Calu3 (cell line): Measurements from ENCODE around the gene KRTAP9-6. TPM values are rescaled to one million over a fixed set of nuclear protein-coding genes. Genes with fewer than 3 reads are reported as not detected.
"Not testable (repeated sequence)": the region's sequence is repeated elsewhere in the genome, so short reads cannot be mapped to it uniquely, and the experiment has no call there.

Experiments used
- BruUV-seq: library from RNA; stranded (reverse); fragments of 400-500 nt; replicated peaks from 2 replicates; lab custom pipeline; 2021; lab: Mats Ljungman, UMichigan
- CTCF ChIA-PET: fragments of 300-600 bp; sonication (Branson Sonifier 250); formaldehyde crosslinking; loops from one replicate; lab custom pipeline; 2022; ENCODE audit warnings: antibody characterized with exemption; lab: Charles Lee
- DNase-seq: peaks from one replicate; pipeline ENCODE4 v3.0.0; 2022
- H3K27ac Mint-ChIP-seq: one replicate; pipeline ENCODE4 v1.8.0; 2022; ENCODE audit warnings: mixed read lengths; ENCODE audit not compliant: unreplicated experiment
- H3K27me3 Mint-ChIP-seq: one replicate; pipeline ENCODE4 v1.8.0; 2022; ENCODE audit warnings: mixed read lengths; ENCODE audit not compliant: unreplicated experiment
- H3K36me3 Mint-ChIP-seq: one replicate; pipeline ENCODE4 v1.8.0; 2022; ENCODE audit warnings: mild to moderate bottlenecking, moderate library complexity, mixed read lengths; ENCODE audit not compliant: insufficient read depth, unreplicated experiment
- H3K4me1 Mint-ChIP-seq: one replicate; pipeline ENCODE4 v1.8.0; 2022; ENCODE audit warnings: mild to moderate bottlenecking, low read depth, mixed read lengths; ENCODE audit not compliant: unreplicated experiment
- H3K4me3 Mint-ChIP-seq: one replicate; pipeline ENCODE4 v1.8.0; 2022; ENCODE audit warnings: mild to moderate bottlenecking, low read depth, moderate library complexity, mixed read lengths; ENCODE audit not compliant: unreplicated experiment
- H3K9me3 Mint-ChIP-seq: one replicate; pipeline ENCODE4 v1.8.0; 2022; ENCODE audit warnings: low read depth, mixed read lengths; ENCODE audit not compliant: unreplicated experiment
- CTCF ChIP-seq: fragments of 200-600 bp; IDR thresholded peaks from one replicate; pipeline ENCODE4 v1.8.0; 2022; ENCODE audit warnings: antibody characterized with exemption; ENCODE audit not compliant: unreplicated experiment
- intact Hi-C: fragments of 100-400 bp; cut with micrococcal nuclease; formaldehyde crosslinking; loops from one replicate; pipeline ENCODE4 v1.10.0; 2022; ENCODE audit not compliant: unreplicated experiment
- total RNA-seq: library from RNA; stranded (reverse); gene quantifications from 2 replicates; pipeline ENCODE4 v1.2.3, GENCODE V29; 2022

Gene KRTAP9-6
- total RNA-seq, 1 experiment from 2014 or later = not detected

- H3K4me3 Mint-ChIP-seq = no peak overlapping the region
- no peaks in the 10 kb centered on the region for H3K9me3 Mint-ChIP-seq
- no peaks in the 10 kb centered on the region for H3K36me3 Mint-ChIP-seq
- no peak for TF ChIP-seq CTCF
- BruUV-seq = no TSS peak
- H3K27ac Mint-ChIP-seq = no peak overlapping the region
- H3K4me1 Mint-ChIP-seq = no peaks in the 10 kb centered on the region
- CTCF ChIA-PET = interaction anchor here (0.6 to 0.7 kb wide), 2 partner anchors 51 to 965 kb away, joined by 3 read pairs; no protein-coding TSS in a partner anchor
- DNase-seq = no peak
- intact Hi-C loops = no loop called here
- H3K27me3 Mint-ChIP-seq = no peaks in the 10 kb centered on the region
These were observed 35.1 kb upstream of the KRTAP9-6 start for GRCh38 chr17:41230094-41230493.

GRCh38 chr17:41231731-41232130 is 33.4 kb upstream of the KRTAP9-6 start:
- intact Hi-C loops = no loop called here
- DNase-seq = no peak
- H3K9me3 Mint-ChIP-seq = no peaks in the 10 kb centered on the region
- H3K4me3 Mint-ChIP-seq = no peak overlapping the region
- no peak overlapping the region for H3K27ac Mint-ChIP-seq
- no peaks in the 10 kb centered on the region for H3K27me3 Mint-ChIP-seq
- BruUV-seq = no TSS peak
- TF ChIP-seq CTCF = no peak
- no peaks in the 10 kb centered on the region for H3K4me1 Mint-ChIP-seq
- CTCF ChIA-PET = no interaction called here
- H3K36me3 Mint-ChIP-seq = no peaks in the 10 kb centered on the region

GRCh38 chr17:41232399-41233105 is 32.6 kb upstream of the KRTAP9-6 start, which contains the start of gene KRTAP9-3:
Gene KRTAP9-3 (plus strand): TSS chr17:41232449. CDS start chr17:41232502, 53 bp downstream.
- H3K36me3 Mint-ChIP-seq, H3K4me1 Mint-ChIP-seq, H3K27me3 Mint-ChIP-seq: not testable (repeated sequence)

GRCh38 chr17:41237116-41237515 is 28.1 kb upstream of the KRTAP9-6 start:
- intact Hi-C loops, DNase-seq, H3K27me3 Mint-ChIP-seq, H3K9me3 Mint-ChIP-seq, BruUV-seq, H3K4me3 Mint-ChIP-seq, H3K4me1 Mint-ChIP-seq, H3K27ac Mint-ChIP-seq, H3K36me3 Mint-ChIP-seq: not testable (repeated sequence)
- CTCF ChIA-PET = interaction anchor here (0.6 kb wide), 1 partner anchor 9 kb away, joined by 4 read pairs; no protein-coding TSS in a partner anchor

More at GRCh38 chr17:41232399-41233105, 32.6 kb upstream of the KRTAP9-6 start, which contains the start of gene KRTAP9-3:
- H3K4me3 Mint-ChIP-seq, H3K9me3 Mint-ChIP-seq, BruUV-seq, H3K27ac Mint-ChIP-seq, CTCF ChIA-PET, intact Hi-C loops, DNase-seq: not testable (repeated sequence)

GRCh38 chr17:41237949-41238437 is 27.2 kb upstream of the KRTAP9-6 start, which contains the start of gene KRTAP9-8:
Gene KRTAP9-8 (plus strand): TSS chr17:41237999. CDS start chr17:41238052, 53 bp downstream.
- DNase-seq, BruUV-seq, CTCF ChIA-PET, H3K4me1 Mint-ChIP-seq, H3K4me3 Mint-ChIP-seq, H3K36me3 Mint-ChIP-seq, H3K27ac Mint-ChIP-seq, H3K27me3 Mint-ChIP-seq, intact Hi-C loops: not testable (repeated sequence)
- H3K9me3 Mint-ChIP-seq = peaks cover 10% of the 10 kb centered on the region

- DNase-seq, H3K4me1 Mint-ChIP-seq, BruUV-seq, H3K36me3 Mint-ChIP-seq, H3K27me3 Mint-ChIP-seq, H3K27ac Mint-ChIP-seq, H3K9me3 Mint-ChIP-seq, H3K4me3 Mint-ChIP-seq, intact Hi-C loops: not testable (repeated sequence)
- CTCF ChIA-PET = interaction anchor here (0.6 to 0.8 kb wide), 2 partner anchors 288 to 1295 kb away, joined by 3 to 7 read pairs; no protein-coding TSS in a partner anchor
These were observed 18.0 kb upstream of the KRTAP9-6 start for GRCh38 chr17:41246995-41247787.

- intact Hi-C loops, H3K36me3 Mint-ChIP-seq, DNase-seq, H3K27ac Mint-ChIP-seq, H3K9me3 Mint-ChIP-seq, BruUV-seq, H3K4me1 Mint-ChIP-seq, H3K4me3 Mint-ChIP-seq: not testable (repeated sequence)
- H3K27me3 Mint-ChIP-seq = peaks cover 15% of the 10 kb centered on the region
- CTCF ChIA-PET = interaction anchor here (1.1 kb wide), 1 partner anchor 37 kb away, joined by 3 read pairs; no protein-coding TSS in a partner anchor
These were observed 15.4 kb upstream of the KRTAP9-6 start, which contains the start of gene KRTAP9-4 for GRCh38 chr17:41249637-41250240. Gene KRTAP9-4 (plus strand): TSS chr17:41249687. CDS start chr17:41249721, 34 bp downstream.
